Psoas muscle (tissue), 8 donors: ENCODE data around the gene ASB5. TPM values are rescaled to one million over a fixed set of nuclear protein-coding genes. Genes with fewer than 3 reads are reported as not detected.

Source experiments
- ATAC-seq, 4 donors: fragments of 200-7000 bp; cut with Tn5 transposase; one replicate each; pipeline ENCODE4 v1.9.1; 2020; ENCODE audit warnings: moderate library complexity in 3 of 4, mild to moderate bottlenecking in 2 of 4
- DNase-seq, 2 donors: peaks; one replicate each; pipeline ENCODE4 v3.0.0-alpha.2; 2020
- H3K27ac ChIP-seq: fragments of 200-600 bp; one replicate; pipeline ENCODE4 v1.8.0; 2022
- H3K27me3 ChIP-seq, 3 donors: fragments of 200-600 bp in 1 of 3; one replicate each; pipeline versions ENCODE4 v1.6.1 to v1.8.0; 2013 to 2022; ENCODE audit warnings: low read length in 2 of 3, mild to moderate bottlenecking in 2 of 3, moderate library complexity in 1 of 3; ENCODE audit not compliant: insufficient read depth in 3 of 3
- H3K36me3 ChIP-seq, 2 donors: fragments of 200-600 bp in 1 of 2; one replicate each; pipeline versions ENCODE4 v1.6.1 to v1.8.0; 2013 to 2022; ENCODE audit warnings: low read depth in 1 of 2, mild to moderate bottlenecking in 1 of 2, moderate library complexity in 1 of 2; ENCODE audit not compliant: insufficient read depth in 1 of 2
- H3K4me1 ChIP-seq: fragments of 200-600 bp; one replicate; pipeline ENCODE4 v1.8.0; 2022
- H3K4me3 ChIP-seq: fragments of 200-600 bp; one replicate; pipeline ENCODE4 v1.8.0; 2022; ENCODE audit warnings: mild to moderate bottlenecking
- H3K9me3 ChIP-seq: fragments of 200-600 bp; one replicate; pipeline ENCODE4 v1.8.0; 2022
- CTCF ChIP-seq: fragments of 200-600 bp; IDR thresholded peaks from one replicate; pipeline ENCODE4 v1.8.0; 2022; ENCODE audit warnings: antibody characterized with exemption
- WGBS, 3 donors: extraction: QIAGEN DNeasy Blood & Tissue Kit; methylation state at CpG; one replicate each; pipeline versions ENCODE4 v1.1.6 to v1.1.7; 2013; 5-methylcytosine and 5-hydroxymethylcytosine counted together
- intact Hi-C, 2 donors: fragments of 100-400 bp; cut with DNase I; formaldehyde crosslinking; loops; one replicate each; pipeline versions ENCODE4 v1.11.0 to v1.14.2; 2022
- polyA plus RNA-seq, 3 donors: library from polyadenylated mRNA; stranded (reverse); fragments of 200-250 nt; gene quantifications; one replicate each; pipeline ENCODE4 v1.2.3, GENCODE V29; 2013
- total RNA-seq, 4 donors: library from RNA; stranded (reverse); fragmentation: NEBNext Ultra II Directional in 2 of 4; extraction: Animal tissue kit (Norgen Biotek cat#: 25700) in 2 of 4; gene quantifications; one replicate each; pipeline versions ENCODE4 v1.2.1 to v1.2.4, GENCODE V29; 2021 to 2023
- donor health status: healthy with polysubstance abuse.
- donor health status: DM: no; HTN: no; CAD: no; lungs with moderate emphysema.
- donor health status: Bipolar disorder and iron deficiency.
- donor health status: healthy.
- donor health status: DM: yes; HTN: yes; CAD: no.
- donor health status: DM: no; HTN: no; CAD: no.
- donor health status: DM: no; HTN: no; CAD: no.
- donor health status: DM: yes; HTN: yes; CAD: no.

The ASB5 gene
- total and polyA plus RNA-seq, 7 donors = 247 to 1,213 (median 570) TPM

- Histone ChIP-seq H3K27ac (peak overlapping the region; percentile 95), H3K4me1 (peaks cover 23% of the 10 kb centered on the region), H3K27me3 (no peaks in the 10 kb centered on the region), H3K9me3 (no peaks in the 10 kb centered on the region), H3K4me3 (peak overlapping the region; percentile 44), H3K36me3 (peaks cover 0 to 20% of the 10 kb centered on the region in 2 donors)
- WGBS, 3 donors = 66 to 74% (median 74%) methylated on average over 8 of the region's 8 CpGs
- TF ChIP-seq CTCF = no peak
- ATAC-seq (no peak), DNase-seq (no peak)
- intact Hi-C loops = no loop called here
Observed at GRCh38 chr4:176241703-176242102, 27.3 kb downstream of the ASB5 start.

- TF ChIP-seq CTCF = no peak
- ATAC-seq = peak; percentile 53 to 76 (median 70)
- intact Hi-C loops = no loop called here
- DNase-seq = no peak
- Histone ChIP-seq H3K9me3 (no peaks in the 10 kb centered on the region), H3K4me3 (peak overlapping the region; percentile 44), H3K4me1 (peaks cover 52% of the 10 kb centered on the region), H3K27me3 (no peaks in the 10 kb centered on the region), H3K36me3 (peaks cover 0 to 19% of the 10 kb centered on the region in 2 donors), H3K27ac (peak overlapping the region; percentile 95)
- 21 to 27% (median 23%) methylated on average over 4 of the region's 4 CpGs for WGBS, 3 donors
Observed at GRCh38 chr4:176238826-176239225, 30.2 kb downstream of the ASB5 start.

GRCh38 chr4:176238157-176238610, 30.8 kb downstream of the ASB5 start:
- 7 to 11% (median 9%) methylated on average over 7 of the region's 7 CpGs for WGBS, 3 donors
- Histone ChIP-seq H3K4me1 (peaks cover 58% of the 10 kb centered on the region), H3K27me3 (no peaks in the 10 kb centered on the region), H3K27ac (peak overlapping the region; percentile 95), H3K9me3 (no peaks in the 10 kb centered on the region), H3K36me3 (peaks cover 0 to 15% of the 10 kb centered on the region in 2 donors), H3K4me3 (peak overlapping the region; percentile 44)
- no peak for DNase-seq
- intact Hi-C loops = no loop called here
- peak; percentile 66 to 83 (median 80) for ATAC-seq
- no peak for TF ChIP-seq CTCF

- WGBS, 3 donors = 23 to 41% (median 28%) methylated on average over 5 of the region's 5 CpGs
- peaks cover 0 to 21% of the 10 kb centered on the region in 2 donors for H3K36me3 ChIP-seq
- H3K27ac ChIP-seq = peak overlapping the region; percentile 95
- ATAC-seq (no peak), DNase-seq (no peak)
- no peaks in the 10 kb centered on the region for H3K27me3 ChIP-seq
- no peak for TF ChIP-seq CTCF
- intact Hi-C loops = no loop called here
- no peaks in the 10 kb centered on the region for H3K9me3 ChIP-seq
- H3K4me3 ChIP-seq = peak overlapping the region; percentile 44
- peaks cover 62% of the 10 kb centered on the region for H3K4me1 ChIP-seq
Observed at GRCh38 chr4:176236946-176237345, 32.1 kb downstream of the ASB5 start.

GRCh38 chr4:176230836-176231235, 38.2 kb downstream of the ASB5 start:
- Histone ChIP-seq H3K36me3 (peaks cover 0 to 48% of the 10 kb centered on the region in 2 donors), H3K27me3 (no peaks in the 10 kb centered on the region), H3K4me1 (peaks cover 81% of the 10 kb centered on the region), H3K27ac (peak overlapping the region; percentile 95), H3K4me3 (peak overlapping the region; percentile 48), H3K9me3 (no peaks in the 10 kb centered on the region)
- intact Hi-C loops = loop anchor here in 1 of 2 donors (5.0 kb wide), 2 partner anchors 36 to 39 kb away; partner anchors contain the start of gene ASB5
- DNase-seq (no peak), ATAC-seq (peak in 3 of 4 donors; percentile 57 to 66 (median 62))
- TF ChIP-seq CTCF = no peak
- WGBS, 3 donors = 8 to 31% (median 18%) methylated on average over 4 of the region's 4 CpGs
